H1 (cell line): ENCODE measurements around the gene SAFB2. TPM values are rescaled to one million over a fixed set of nuclear protein-coding genes. Genes with fewer than 3 reads are reported as not detected.

ENCODE experiments used
- CTCF ChIA-PET: fragments of 300-600 bp; sonication (Branson Sonifier 250); formaldehyde crosslinking; loops from one replicate; lab custom pipeline; 2021; ENCODE audit not compliant: partially characterized antibody; lab: Charles Lee
- POLR2A ChIA-PET: fragments of 300-600 bp; sonication (Branson Sonifier 250); formaldehyde crosslinking; loops from one replicate; lab custom pipeline; 2021; ENCODE audit warnings: inconsistent platforms; ENCODE audit not compliant: partially characterized antibody; lab: Charles Lee
- DNase-seq, 2 experiments: peaks; one replicate each; pipeline versions ENCODE4 v3.0.0 to v3.0.0-alpha.2; 2010 to 2022; ENCODE audit warnings: low spot score in 2 of 2, low read depth in 1 of 2, mixed read lengths in 1 of 2
- FAIRE-seq: peaks from 2 replicates; lab custom pipeline; 2011; peaks lifted over from hg19 to GRCh38; lab: Jason Lieb, UNC
- H2AFZ ChIP-seq: 2 replicates; pipeline ENCODE4 v1.8.1; 2012; ENCODE audit warnings: low read length, inconsistent platforms
- H2AK5ac ChIP-seq: 2 replicates; pipeline ENCODE4 v1.6.1; 2013; ENCODE audit warnings: low read depth, low read length
- H2BK120ac ChIP-seq: replicated peaks from 2 replicates; pipeline ENCODE3; 2013; ENCODE audit warnings: low read depth, low read length, inconsistent platforms
- H2BK12ac ChIP-seq: 2 replicates; pipeline ENCODE4 v1.6.1; 2013; ENCODE audit warnings: low read depth, low read length
- H2BK15ac ChIP-seq: 2 replicates; pipeline ENCODE4 v1.6.1; 2013; ENCODE audit warnings: low read length
- H2BK20ac ChIP-seq: 2 replicates; pipeline ENCODE4 v1.6.1; 2013; ENCODE audit warnings: low read length
- H2BK5ac ChIP-seq: 2 replicates; pipeline ENCODE4 v1.6.1; 2013; ENCODE audit warnings: low read depth, low read length
- H3K14ac ChIP-seq: 2 replicates; pipeline ENCODE4 v1.6.1; 2013; ENCODE audit warnings: inconsistent platforms; ENCODE audit not compliant: insufficient read length
- H3K18ac ChIP-seq: 2 replicates; pipeline ENCODE4 v1.6.1; 2013; ENCODE audit warnings: low read length; ENCODE audit errors: extremely low read depth
- H3K23ac ChIP-seq: 2 replicates; pipeline ENCODE4 v1.6.1; 2013; ENCODE audit warnings: inconsistent platforms; ENCODE audit not compliant: insufficient read length
- H3K23me2 ChIP-seq: 2 replicates; pipeline ENCODE4 v1.6.1; 2013; ENCODE audit warnings: low read depth, low read length
- H3K27ac ChIP-seq: 2 replicates; pipeline ENCODE4 v1.6.1; 2011; ENCODE audit warnings: low read depth, low read length, inconsistent platforms
- H3K27me3 ChIP-seq, 4 experiments: replicated peaks in 1 of 4; 1 replicate in 1 of 4; 2 replicates in 3 of 4; pipeline versions ENCODE4 v1.6.1 to v1.8.1; 2011 to 2013; ENCODE audit warnings: low read length in 3 of 4, mild to moderate bottlenecking in 3 of 4, inconsistent platforms in 2 of 4, mixed read lengths in 2 of 4, moderate library complexity in 1 of 4; ENCODE audit not compliant: control insufficient read depth in 3 of 4, insufficient read depth in 3 of 4; ENCODE audit errors: extremely low read depth in 1 of 4
- H3K36me3 ChIP-seq, 4 experiments: 2 replicates each; pipeline versions ENCODE4 v1.6.1 to v1.8.1; 2011 to 2013; ENCODE audit warnings: mild to moderate bottlenecking in 4 of 4, low read length in 3 of 4, moderate library complexity in 2 of 4, control low read depth in 1 of 4, inconsistent platforms in 1 of 4; ENCODE audit not compliant: insufficient read depth in 4 of 4, control insufficient read depth in 2 of 4
- H3K4ac ChIP-seq: replicated peaks from 2 replicates; pipeline ENCODE3; 2013; ENCODE audit warnings: low read length, low read depth, mixed read lengths, inconsistent platforms; ENCODE audit not compliant: insufficient read length
- H3K4me1 ChIP-seq, 4 experiments: replicated peaks in 1 of 4; 1 replicate in 1 of 4; 2 replicates in 3 of 4; pipeline versions ENCODE4 v1.6.1 to v1.8.1; 2011 to 2013; ENCODE audit warnings: low read length in 3 of 4, inconsistent platforms in 2 of 4, mixed read lengths in 1 of 4; ENCODE audit not compliant: insufficient read depth in 4 of 4, control insufficient read depth in 3 of 4
- H3K4me2 ChIP-seq, 2 experiments: 2 replicates each; pipeline versions ENCODE4 v1.6.1 to v1.8.1; 2011 to 2013; ENCODE audit warnings: low read depth in 2 of 2, low read length in 2 of 2, control low read depth in 1 of 2, inconsistent platforms in 1 of 2, mild to moderate bottlenecking in 1 of 2; ENCODE audit not compliant: insufficient read depth in 1 of 2
- H3K4me3 ChIP-seq, 4 experiments: fragments of 200-600, 300-600 bp in 1 of 4; sonication (generic), shearing (Covaris generic), sonication (Bioruptor Twin) in 1 of 4; 2 replicates each; pipeline versions ENCODE4 v1.5.1 to v1.8.1; 2011 to 2016; ENCODE audit warnings: low read length in 4 of 4, low read depth in 3 of 4, control low read depth in 2 of 4, inconsistent platforms in 2 of 4, mild to moderate bottlenecking in 2 of 4, mixed read lengths in 1 of 4, moderate library complexity in 1 of 4; ENCODE audit not compliant: insufficient read depth in 2 of 4; ENCODE audit errors: extremely low read depth in 1 of 4
- H3K56ac ChIP-seq: replicated peaks from 2 replicates; pipeline ENCODE3; 2013; ENCODE audit warnings: low read depth, mild to moderate bottlenecking, mixed read lengths, low read length, inconsistent platforms; ENCODE audit not compliant: insufficient read length
- H3K79me1 ChIP-seq: 2 replicates; pipeline ENCODE4 v1.6.1; 2013; ENCODE audit warnings: low read depth, low read length, control low read depth
- H3K79me2 ChIP-seq, 2 experiments: 2 replicates each; pipeline versions ENCODE4 v1.6.1 to v1.8.1; 2012 to 2013; ENCODE audit warnings: low read length in 2 of 2, mild to moderate bottlenecking in 2 of 2, inconsistent platforms in 1 of 2; ENCODE audit not compliant: insufficient read depth in 2 of 2, control insufficient read depth in 1 of 2
- H3K9ac ChIP-seq, 4 experiments: replicated peaks in 1 of 4; 1 replicate in 1 of 4; 2 replicates in 3 of 4; pipeline versions ENCODE4 v1.6.1 to v1.8.1; 2011 to 2013; ENCODE audit warnings: low read depth in 3 of 4, low read length in 3 of 4, control low read depth in 2 of 4, mild to moderate bottlenecking in 2 of 4, moderate library complexity in 2 of 4, inconsistent platforms in 1 of 4; ENCODE audit errors: extremely low read depth in 1 of 4
- H3K9me3 ChIP-seq, 2 experiments: 2 replicates each; pipeline versions ENCODE4 v1.6.1 to v1.8.1; 2012 to 2013; ENCODE audit warnings: mild to moderate bottlenecking in 2 of 2, moderate library complexity in 2 of 2, control low read depth in 1 of 2, inconsistent platforms in 1 of 2, low read depth in 1 of 2, low read length in 1 of 2, mixed read lengths in 1 of 2; ENCODE audit not compliant: insufficient read depth in 2 of 2
- H4K20me1 ChIP-seq, 2 experiments: replicated peaks in 1 of 2; 2 replicates each; pipeline versions ENCODE3 to v1.8.1; 2011 to 2013; ENCODE audit warnings: inconsistent platforms in 2 of 2, low read length in 2 of 2, mild to moderate bottlenecking in 1 of 2; ENCODE audit not compliant: insufficient read depth in 2 of 2, control insufficient read depth in 1 of 2
- H4K5ac ChIP-seq: 2 replicates; pipeline ENCODE4 v1.6.1; 2013; ENCODE audit warnings: low read length, low read depth, mixed read lengths, inconsistent platforms; ENCODE audit not compliant: insufficient read length
- H4K8ac ChIP-seq: 2 replicates; pipeline ENCODE4 v1.8.0; 2013; ENCODE audit warnings: mild to moderate bottlenecking, moderate library complexity, low read length, inconsistent platforms; ENCODE audit not compliant: insufficient read depth; ENCODE audit errors: extremely low read depth
- H4K91ac ChIP-seq: replicated peaks from 2 replicates; pipeline ENCODE3; 2013; ENCODE audit warnings: low read length, mixed read lengths, inconsistent platforms; ENCODE audit not compliant: insufficient read length
- ASH2L ChIP-seq: fragments of 200-600, 300-600 bp; sonication (generic); IDR thresholded peaks from one replicate; pipeline ENCODE4 v1.7.1; 2017; ENCODE audit warnings: low read length
- CHD2 ChIP-seq: IDR thresholded peaks from 2 replicates; pipeline ENCODE4 v1.6.1; 2012; ENCODE audit warnings: low read length, improper control_type of control experiment
- CTCF ChIP-seq, 3 experiments: IDR thresholded peaks; 1 replicate in 2 of 3; 2 replicates in 1 of 3; pipeline versions ENCODE4 v1.5.1 to v1.6.1; 2011; ENCODE audit warnings: low read length in 3 of 3, mild to moderate bottlenecking in 3 of 3, inconsistent platforms in 2 of 3, low read depth in 1 of 3, moderate library complexity in 1 of 3; ENCODE audit not compliant: insufficient read depth in 1 of 3; ENCODE audit errors: control extremely low read depth in 1 of 3
- EZH2 ChIP-seq: fragments of 200-600 bp; sonication (generic); IDR thresholded peaks from 2 replicates; pipeline ENCODE4 v1.7.1; 2012; ENCODE audit warnings: low read depth, mild to moderate bottlenecking, moderate library complexity, low read length, inconsistent platforms; ENCODE audit not compliant: severe bottlenecking
- FOSL1 ChIP-seq: IDR thresholded peaks from 2 replicates; pipeline ENCODE4 v1.6.1; 2011; ENCODE audit warnings: mild to moderate bottlenecking, low read depth, low read length, moderate library complexity; ENCODE audit not compliant: insufficient read depth
- POU5F1 ChIP-seq: IDR thresholded peaks from 2 replicates; pipeline ENCODE4 v1.6.1; 2011; ENCODE audit warnings: low read depth, mild to moderate bottlenecking, low read length, moderate library complexity
- RAD21 ChIP-seq, 2 experiments: IDR thresholded peaks in 1 of 2; conservative IDR thresholded peaks in 1 of 2; 2 replicates each; pipeline ENCODE4 v1.6.1; 2011; ENCODE audit warnings: low read depth in 2 of 2, low read length in 2 of 2, improper control_type of control experiment in 1 of 2, inconsistent platforms in 1 of 2, mild to moderate bottlenecking in 1 of 2, moderate library complexity in 1 of 2
- RFX5 ChIP-seq: IDR thresholded peaks from 2 replicates; pipeline ENCODE4 v1.6.1; 2011; ENCODE audit warnings: low read depth, low read length, improper control_type of control experiment, borderline replicate concordance
- SP4 ChIP-seq: IDR thresholded peaks from 2 replicates; pipeline ENCODE4 v1.6.1; 2012; ENCODE audit warnings: low read length, inconsistent platforms
- TCF12 ChIP-seq: IDR thresholded peaks from 2 replicates; pipeline ENCODE4 v1.6.1; 2011; ENCODE audit warnings: low read depth, mild to moderate bottlenecking, low read length
- WGBS, 2 experiments: shearing (Covaris generic) in 1 of 2; methylation state at CpG; one replicate each; pipeline versions ENCODE4 v1.1.6 to v1.1.7; 2013 to 2015; ENCODE audit warnings: low lambda C conversion rate in 2 of 2, mixed read lengths in 2 of 2, inconsistent platforms in 1 of 2, low coverage in 1 of 2, missing lambda C conversion rate in 1 of 2; ENCODE audit not compliant: insufficient replicate concordance in 2 of 2, insufficient coverage in 1 of 2, insufficient read length in 1 of 2; ENCODE audit errors: extremely low coverage in 1 of 2, missing lambda C conversion rate in 1 of 2; 5-methylcytosine and 5-hydroxymethylcytosine counted together
- polyA plus RNA-seq, 7 experiments: library from polyadenylated mRNA; depleted of rRNA in 3 of 7; stranded (reverse) in 5 of 7; unstranded in 2 of 7; fragments of >200 nt in 5 of 7; fragments of 200-250 nt in 2 of 7; gene quantifications; 1 replicate in 5 of 7; 2 replicates in 1 of 7; 4 replicates in 1 of 7; pipeline versions ENCODE4 v1.2.1 to v1.2.3, GENCODE V29; 2011 to 2013; ENCODE audit warnings: missing spikeins in 2 of 7, mixed read lengths in 2 of 7
- total RNA-seq: library from RNA; stranded (reverse); fragmentation: NEBNext Ultra II Directional; extraction: Animal tissue kit (Norgen Biotek cat#: 25700); gene quantifications from 2 replicates; pipeline ENCODE4 v1.2.1, GENCODE V29; 2021

Gene SAFB2
- total and polyA plus RNA-seq, 2 of the 8 experiments (the other 6 are each of a cell fraction or from before 2014, with no cell fraction given) = 14.8 to 63.8 TPM

GRCh38 chr19:5567360-5567969 lies 55.1 kb downstream of the SAFB2 start, which contains the start of gene TINCR:
Gene TINCR, minus strand, starts transcription at chr19:5567953.
- no peaks in the 10 kb centered on the region for H3K9me3 ChIP-seq
- H3K9ac ChIP-seq = no peak within 1 kb of the TSS
- H3K14ac ChIP-seq = no peak within 1 kb of the TSS
- 12% methylated on average over 54 of the region's 63 CpGs; no CpG with 5 or more reads in 1 of the 2 experiments for WGBS, 2 experiments
- DNase-seq (peak in 1 of 2 experiments; percentile 82), FAIRE-seq (no peak)
- H3K18ac ChIP-seq = no peak within 1 kb of the TSS; the same call in 1 of the 2 replicates
- peak within 1 kb of the TSS; percentile 89; the same call in 1 of the 2 replicates for H4K8ac ChIP-seq
- no peaks in the 10 kb centered on the region for H3K79me2 ChIP-seq
- H3K79me1 ChIP-seq = no peaks in the 10 kb centered on the region
- H3K4me1 ChIP-seq = no peaks in the 10 kb centered on the region
- no peak within 1 kb of the TSS for H3K23ac ChIP-seq
- no peak within 1 kb of the TSS for H2BK5ac ChIP-seq
- H4K20me1 ChIP-seq = no peaks in the 10 kb centered on the region
- H3K27ac ChIP-seq = no peak within 1 kb of the TSS
- H2AK5ac ChIP-seq = no peak within 1 kb of the TSS
- H3K56ac ChIP-seq = no peak within 1 kb of the TSS
- H3K36me3 ChIP-seq = no peaks in the 10 kb centered on the region
- no peak within 1 kb of the TSS for H2BK120ac ChIP-seq
- H2BK15ac ChIP-seq = no peak within 1 kb of the TSS
- peaks cover 2% of the 10 kb centered on the region; the same call in 1 of the 2 replicates for H3K23me2 ChIP-seq
- no peak within 1 kb of the TSS; the same call in 1 of the 2 replicates for H2AFZ ChIP-seq
- ChIA-PET POLR2A (no interaction called here), CTCF (interaction anchor here (1.0 to 1.8 kb wide), 5 partner anchors 8 to 32 kb away, joined by 3 to 9 read pairs (median 6); no protein-coding TSS in a partner anchor)
- H2BK20ac ChIP-seq = no peak within 1 kb of the TSS
- H3K27me3 ChIP-seq = peaks cover 0 to 17% (median 14%) of the 10 kb centered on the region in 4 experiments; a peak in 6 of 7 replicates
- H3K4me2 ChIP-seq = peak within 1 kb of the TSS; percentile 51 to 79; a peak in 3 of 4 replicates
- H3K4ac ChIP-seq = no peak within 1 kb of the TSS
- H2BK12ac ChIP-seq = no peak within 1 kb of the TSS; the same call in 1 of the 2 replicates
- peak within 1 kb of the TSS in 3 of 4 experiments; percentile 26 to 59 (median 34); a peak in 7 of 8 replicates for H3K4me3 ChIP-seq
- no peak within 1 kb of the TSS for H4K91ac ChIP-seq
- no peak within 1 kb of the TSS for H4K5ac ChIP-seq
- no peak for TF ChIP-seq TCF12
- TF ChIP-seq CTCF (IDR thresholded peaks at IDR 0.05; ENCODE audit: control extremely low read depth in 1 of 3, insufficient read depth in 1 of 3, low read depth in 1 of 3, low read length in 3 of 3) = peak; percentile 40 to 73 (median 50)
- TF ChIP-seq SP4 = no peak
- no peak for TF ChIP-seq EZH2
- no peak for TF ChIP-seq RFX5
- no peak for TF ChIP-seq ASH2L
- TF ChIP-seq FOSL1 = no peak
- peak; percentile 22 to 45; a peak in 2 of 4 replicates for TF ChIP-seq RAD21 (IDR thresholded peaks at IDR 0.05 in 1 of 2, conservative IDR thresholded peaks at IDR 0.05 in 1 of 2; ENCODE audit: low read depth in 2 of 2, low read length in 2 of 2)
- no peak for TF ChIP-seq POU5F1
- no peak for TF ChIP-seq CHD2
